K562 (cell line): ENCODE measurements around the gene NDFIP1. TPM values are rescaled to one million over a fixed set of nuclear protein-coding genes. Genes with fewer than 3 reads are reported as not detected.

Source experiments
- ATAC-seq: fragments of 200-7000 bp; cut with Tn5 transposase; 3 replicates; pipeline ENCODE4 v1.9.1; 2020; ENCODE audit warnings: moderate library complexity
- BruUV-seq: library from RNA; stranded (reverse); fragments of 400-500 nt; replicated peaks from 2 replicates; lab custom pipeline; 2021; lab: Mats Ljungman, UMichigan
- CTCF ChIA-PET: fragments of 300-600 bp; formaldehyde crosslinking; extraction: SDS; loops from one replicate; lab custom pipeline; 2021; ENCODE audit warnings: low intra/inter-chr PET ratio; lab: Yijun Ruan, JAX
- POLR2A ChIA-PET: fragments of 300-600, 350-650 bp; sonication (Branson Sonifier 250); formaldehyde crosslinking; extraction: SDS; loops from one replicate; lab custom pipeline; 2021; ENCODE audit warnings: antibody characterized with exemption, inconsistent platforms; lab: Yijun Ruan, JAX
- DNase-seq, 4 experiments: peaks; one replicate each; pipeline versions ENCODE4 v3.0.0 to v3.0.0-alpha.2; 2011 to 2018; ENCODE audit warnings: low spot score in 3 of 4, mixed read lengths in 3 of 4; ENCODE audit errors: extremely low read depth in 1 of 4
- FAIRE-seq: peaks from 2 replicates; lab custom pipeline; 2011; peaks lifted over from hg19 to GRCh38; lab: Jason Lieb, UNC
- H2AFZ ChIP-seq: 2 replicates; pipeline ENCODE4 v1.6.0; 2011; ENCODE audit warnings: low read depth, low read length, control low read depth, inconsistent platforms
- H3K27ac ChIP-seq: fragments of 200-600 bp; 3 replicates; pipeline ENCODE4 v1.8.0; 2011; ENCODE audit warnings: low read depth, mild to moderate bottlenecking, control low read depth, inconsistent platforms, low read length, moderate library complexity, mixed read lengths; ENCODE audit errors: extremely low read depth
- H3K27me3 ChIP-seq, 2 experiments: fragments of 300-600 bp in 1 of 2; 2 replicates in 1 of 2; 3 replicates in 1 of 2; pipeline versions ENCODE4 v1.6.0 to v1.8.0; 2011; ENCODE audit warnings: inconsistent platforms in 2 of 2, low read length in 2 of 2, mild to moderate bottlenecking in 1 of 2, mixed read lengths in 1 of 2, moderate library complexity in 1 of 2; ENCODE audit not compliant: control insufficient read depth in 2 of 2, insufficient read depth in 2 of 2
- H3K36me3 ChIP-seq: fragments of 300-600 bp; 3 replicates; pipeline ENCODE4 v1.8.0; 2011; ENCODE audit warnings: mild to moderate bottlenecking, low read length, inconsistent platforms; ENCODE audit not compliant: control insufficient read depth, insufficient read depth
- H3K4me1 ChIP-seq, 2 experiments: fragments of 200-600 bp in 1 of 2; replicated peaks in 1 of 2; 2 replicates in 1 of 2; 3 replicates in 1 of 2; pipeline versions ENCODE4 v1.5.1 to v1.8.0; 2011; ENCODE audit warnings: inconsistent platforms in 2 of 2, low read length in 2 of 2, mild to moderate bottlenecking in 1 of 2, mixed read lengths in 1 of 2, moderate library complexity in 1 of 2; ENCODE audit not compliant: control insufficient read depth in 2 of 2, insufficient read depth in 2 of 2
- H3K4me2 ChIP-seq: 2 replicates; pipeline ENCODE4 v1.6.1; 2011; ENCODE audit warnings: low read length, control low read depth, inconsistent platforms, mixed read lengths; ENCODE audit not compliant: insufficient read depth
- H3K4me3 ChIP-seq: fragments of 200-600 bp; sonication (generic), shearing (Covaris generic); 2 replicates; pipeline ENCODE4 v1.5.1; 2016; ENCODE audit warnings: control low read depth, inconsistent platforms
- H3K79me2 ChIP-seq: fragments of 200-600 bp; 3 replicates; pipeline ENCODE4 v1.8.0; 2011; ENCODE audit warnings: low read length, inconsistent platforms; ENCODE audit not compliant: control insufficient read depth, insufficient read depth
- H3K9ac ChIP-seq, 2 experiments: 2 replicates each; pipeline versions ENCODE4 v1.6.0 to v1.6.1; 2011; ENCODE audit warnings: low read depth in 2 of 2, low read length in 2 of 2, control low read depth in 1 of 2, inconsistent platforms in 1 of 2, mild to moderate bottlenecking in 1 of 2, mixed read lengths in 1 of 2; ENCODE audit not compliant: insufficient read depth in 1 of 2
- H3K9me1 ChIP-seq: one replicate; pipeline ENCODE4 v1.6.0; 2011; ENCODE audit warnings: inconsistent platforms, mild to moderate bottlenecking, low read length, moderate library complexity; ENCODE audit not compliant: control insufficient read depth, insufficient read depth
- H3K9me3 ChIP-seq: replicated peaks from 2 replicates; pipeline ENCODE4 v1.5.1; 2011; ENCODE audit warnings: low read depth, low read length, inconsistent platforms; ENCODE audit not compliant: control insufficient read depth, insufficient read depth
- H4K20me1 ChIP-seq: replicated peaks from 2 replicates; pipeline ENCODE4 v1.6.1; 2011; ENCODE audit warnings: low read length, inconsistent platforms, mixed read lengths; ENCODE audit not compliant: control insufficient read depth, insufficient read depth
- CBX8 ChIP-seq: fragments of 200-600 bp; sonication (generic); IDR thresholded peaks from 2 replicates; pipeline ENCODE4 v1.6.1; 2012; ENCODE audit warnings: borderline replicate concordance, mixed run types, low read depth, mild to moderate bottlenecking, moderate library complexity, mixed read lengths, low read length, control low read depth, inconsistent platforms; ENCODE audit not compliant: poor library complexity, severe bottlenecking; ENCODE audit errors: extremely low read depth
- LCOR ChIP-seq: sonication (generic); formaldehyde crosslinking; IDR thresholded peaks from 2 replicates; pipeline ENCODE4 v1.8.0; 2022; ENCODE audit warnings: mild to moderate bottlenecking, missing genetic modification reagents
- RBM34 ChIP-seq: fragments of 200-400 bp; formaldehyde crosslinking; IDR thresholded peaks from 2 replicates; pipeline ENCODE4 v1.6.1; 2018; ENCODE audit warnings: low read length, borderline replicate concordance; ENCODE audit not compliant: insufficient read depth
- ZNF395 ChIP-seq: fragments of 200-800 bp; sonication (Bioruptor generic); IDR thresholded peaks from 2 replicates; pipeline ENCODE4 v1.6.1; 2017; ENCODE audit warnings: missing genetic modification characterization, missing compliant biosample characterization
- ZSCAN29 ChIP-seq: fragments of 450-650 bp; IDR thresholded peaks from 2 replicates; pipeline ENCODE4 v1.6.1; 2017
- WGBS: fragments of 100-300 bp; shearing (Covaris generic); methylation state at CpG from one replicate; pipeline ENCODE4 v1.1.6; 2016; ENCODE audit warnings: low coverage, mixed read lengths; ENCODE audit not compliant: insufficient coverage; ENCODE audit errors: missing lambda C conversion rate; 5-methylcytosine and 5-hydroxymethylcytosine counted together
- in situ Hi-C: fragments of 300-500 bp; cut with MboI; formaldehyde crosslinking; loops from 4 replicates; pipeline ENCODE4 v1.15.0; 2018; ENCODE audit warnings: inconsistent platforms, mixed read lengths
- intact Hi-C: fragments of 100-400 bp; cut with micrococcal nuclease; formaldehyde crosslinking; loops from 2 replicates; pipeline ENCODE4 v1.14.2; 2022
- polyA plus RNA-seq, 8 experiments: library from polyadenylated mRNA; depleted of rRNA in 4 of 8; stranded (reverse) in 5 of 8; unstranded in 3 of 8; fragments of >200 nt; fragmentation: Nextera tagmentation in 2 of 8; fragmentation: Illumina TruSeq in 1 of 8; extraction: Ambion mirVana in 2 of 8; extraction: Trizol in 1 of 8; gene quantifications; 2 replicates each; pipeline versions ENCODE4 v1.2.1 to v1.2.3, GENCODE V29; 2011 to 2014; ENCODE audit warnings: inconsistent platforms in 1 of 8, missing spikeins in 1 of 8
- total RNA-seq, 7 experiments: library from RNA; depleted of rRNA in 6 of 7; stranded (reverse); fragments of >200 nt in 6 of 7; fragmentation: Illumina TruSeq in 2 of 7; extraction: Trizol in 2 of 7; gene quantifications; 2 replicates each; pipeline versions ENCODE4 v1.2.1 to v1.2.3, GENCODE V29; 2011 to 2021; ENCODE audit warnings: low replicate concordance in 1 of 7

Gene NDFIP1
- total and polyA plus RNA-seq, 9 of the 15 experiments (the other 6 are each of a cell fraction or from before 2014, with no cell fraction given): 5.3 to 37.5 (median 31.9) TPM

- Histone ChIP-seq H3K4me1 (peaks cover 10 to 22% of the 10 kb centered on the region in 2 experiments; a peak in 4 of 5 replicates), H3K9ac (no peak overlapping the region), H3K79me2 (no peaks in the 10 kb centered on the region), H3K36me3 (no peaks in the 10 kb centered on the region), H3K9me1 (no peaks in the 10 kb centered on the region), H3K9me3 (no peaks in the 10 kb centered on the region), H3K27me3 (no peaks in the 10 kb centered on the region), H3K27ac (no peak overlapping the region), H4K20me1 (no peaks in the 10 kb centered on the region; the same call in 1 of the 2 replicates), H3K4me2 (no peak overlapping the region), H3K4me3 (no peak overlapping the region), H2AFZ (no peak overlapping the region)
- intact Hi-C loops: no loop called here
- ChIA-PET CTCF (no interaction called here), POLR2A (interaction anchor here (0.6 kb wide), 1 partner anchor 21 kb away, joined by 3 read pairs; no protein-coding TSS in a partner anchor)
- 31% methylated on average over 2 of the region's 2 CpGs for WGBS
- FAIRE-seq (no peak), DNase-seq (no peak), ATAC-seq (no peak)
- BruUV-seq: no TSS peak
- in situ Hi-C loops: no loop called here
- TF ChIP-seq CBX8 (no peak), RBM34 (no peak), LCOR (CRISPR knock-in tag) (no peak), ZNF395 (no peak), ZSCAN29 (no peak)
These were observed 21.9 kb upstream of the NDFIP1 start for GRCh38 chr5:142086679-142087078.
